MM.1S (cell line): Measurements from ENCODE around the gene LAMC3.

Source experiments
- DNase-seq: peaks from one replicate; pipeline ENCODE4 v3.0.0-alpha.2; 2015
- H2AFZ ChIP-seq: fragments of 300-600 bp; sonication (generic); 2 replicates; pipeline ENCODE4 v1.6.0; 2016; ENCODE audit warnings: antibody characterized with exemption, low read length
- H3F3A ChIP-seq: fragments of 300-600 bp; sonication (generic); 2 replicates; pipeline ENCODE4 v1.6.1; 2016; ENCODE audit warnings: mild to moderate bottlenecking, antibody characterized with exemption, low read length, moderate library complexity, mixed read lengths; ENCODE audit not compliant: insufficient read depth
- H3K27ac ChIP-seq: fragments of 300-600 bp; sonication (generic); 2 replicates; pipeline ENCODE4 v1.5.1; 2016; ENCODE audit warnings: mild to moderate bottlenecking, low read length
- H3K27me3 ChIP-seq: fragments of 300-600 bp; sonication (generic); replicated peaks from 2 replicates; pipeline ENCODE4 v1.6.0; 2016; ENCODE audit warnings: low read length; ENCODE audit not compliant: insufficient read depth
- H3K36me3 ChIP-seq: fragments of 300-600 bp; sonication (generic); replicated peaks from 2 replicates; pipeline ENCODE4 v1.6.1; 2016; ENCODE audit warnings: mild to moderate bottlenecking, low read length, mixed read lengths; ENCODE audit not compliant: insufficient read depth
- H3K4me1 ChIP-seq: fragments of 300-600 bp; sonication (generic); 2 replicates; pipeline ENCODE4 v1.6.1; 2016; ENCODE audit warnings: low read length, mixed read lengths
- H3K4me2 ChIP-seq: fragments of 300-600 bp; sonication (generic); 2 replicates; pipeline ENCODE4 v1.6.0; 2016; ENCODE audit warnings: low read depth, low read length
- H3K4me3 ChIP-seq: fragments of 300-600 bp; sonication (generic); 2 replicates; pipeline ENCODE4 v1.5.1; 2016; ENCODE audit warnings: low read length, mixed read lengths
- H3K79me2 ChIP-seq: fragments of 300-600 bp; sonication (generic); 2 replicates; pipeline ENCODE4 v1.6.1; 2016; ENCODE audit warnings: mixed run types, low read length, mixed read lengths
- H3K9ac ChIP-seq: fragments of 300-600 bp; sonication (generic); 2 replicates; pipeline ENCODE4 v1.6.1; 2016; ENCODE audit warnings: low read length, mixed read lengths
- H3K9me2 ChIP-seq: fragments of 300-600 bp; sonication (generic); replicated peaks from 2 replicates; pipeline ENCODE4 v1.6.1; 2016; ENCODE audit warnings: mild to moderate bottlenecking, low read length, mixed read lengths; ENCODE audit not compliant: insufficient read depth
- H3K9me3 ChIP-seq: fragments of 300-600 bp; sonication (generic); replicated peaks from 2 replicates; pipeline ENCODE4 v1.6.1; 2016; ENCODE audit warnings: mild to moderate bottlenecking, low read length, mixed read lengths; ENCODE audit not compliant: insufficient read depth
- H4K20me1 ChIP-seq: fragments of 300-600 bp; sonication (generic); 2 replicates; pipeline ENCODE4 v1.6.1; 2016; ENCODE audit warnings: mild to moderate bottlenecking, low read length, moderate library complexity, mixed read lengths; ENCODE audit not compliant: insufficient read depth
- CTCF ChIP-seq: fragments of 300-600 bp; sonication (generic); IDR thresholded peaks from 2 replicates; pipeline ENCODE4 v1.5.1; 2016; ENCODE audit warnings: antibody characterized with exemption, low read length, mixed read lengths
- EZH2 ChIP-seq: fragments of 300-600 bp; sonication (generic); optimal IDR thresholded peaks from 2 replicates; pipeline ENCODE3; 2017; ENCODE audit warnings: low read depth, mild to moderate bottlenecking, antibody characterized with exemption, low read length, mixed read lengths
- EZH2phosphoT487 ChIP-seq: fragments of 300-600 bp; sonication (generic); IDR thresholded peaks from 2 replicates; pipeline ENCODE4 v1.6.1; 2018; ENCODE audit warnings: antibody characterized with exemption, low read length

LAMC3 gene

GRCh38 chr9:131092030-131092429 lies 83.1 kb downstream of the LAMC3 start:
- Histone ChIP-seq H3K36me3 (no peaks in the 10 kb centered on the region), H3K27me3 (peaks cover 73% of the 10 kb centered on the region), H3K4me1 (no peaks in the 10 kb centered on the region), H3K4me2 (no peak overlapping the region), H2AFZ (no peak overlapping the region), H3K9ac (no peak overlapping the region), H3K27ac (no peak overlapping the region), H3K4me3 (no peak overlapping the region), H3K79me2 (no peaks in the 10 kb centered on the region), H3K9me2 (no peaks in the 10 kb centered on the region), H3F3A (no peaks in the 10 kb centered on the region), H4K20me1 (no peaks in the 10 kb centered on the region), H3K9me3 (no peaks in the 10 kb centered on the region)
- DNase-seq: no peak
- TF ChIP-seq EZH2 (no peak), EZH2phosphoT487 (no peak), CTCF (no peak)

GRCh38 chr9:131092548-131093440 lies 83.8 kb downstream of the LAMC3 start:
- TF ChIP-seq EZH2phosphoT487 (no peak), CTCF (no peak), EZH2 (no peak)
- Histone ChIP-seq H3K79me2 (no peaks in the 10 kb centered on the region), H3K4me2 (no peak overlapping the region), H3K36me3 (no peaks in the 10 kb centered on the region), H2AFZ (no peak overlapping the region), H3K9me2 (no peaks in the 10 kb centered on the region), H3K4me1 (no peaks in the 10 kb centered on the region), H3F3A (no peaks in the 10 kb centered on the region), H4K20me1 (no peaks in the 10 kb centered on the region), H3K9ac (no peak overlapping the region), H3K27ac (no peak overlapping the region), H3K27me3 (peaks cover 73% of the 10 kb centered on the region), H3K4me3 (no peak overlapping the region), H3K9me3 (no peaks in the 10 kb centered on the region)
- no peak for DNase-seq

GRCh38 chr9:131094015-131094414 lies 85.0 kb downstream of the LAMC3 start:
- Histone ChIP-seq H3F3A (no peaks in the 10 kb centered on the region), H3K4me1 (no peaks in the 10 kb centered on the region), H4K20me1 (no peaks in the 10 kb centered on the region), H3K4me2 (no peak overlapping the region), H3K9ac (no peak overlapping the region), H3K4me3 (no peak overlapping the region), H3K79me2 (no peaks in the 10 kb centered on the region), H3K9me3 (no peaks in the 10 kb centered on the region), H3K27me3 (peaks cover 77% of the 10 kb centered on the region), H3K27ac (no peak overlapping the region), H2AFZ (no peak overlapping the region), H3K36me3 (no peaks in the 10 kb centered on the region), H3K9me2 (no peaks in the 10 kb centered on the region)
- DNase-seq: no peak
- no peak for TF ChIP-seq EZH2phosphoT487
- no peak for TF ChIP-seq CTCF
- TF ChIP-seq EZH2: no peak
